Stimulated activated CD8-positive, alpha-beta memory T cell treated with anti-CD3 and anti-CD28 coated beads, Interleukin-4, amount 100 ng/mL, for 48 hours (primary cell): ENCODE measurements around the gene MEGF8.

ENCODE experiments used
- DNase-seq: peaks from one replicate; pipeline ENCODE4 v3.0.0-alpha.2; 2020

MEGF8 gene

GRCh38 chr19:42357290-42357689 is 31.9 kb downstream of the MEGF8 start:
- DNase-seq = no peak

GRCh38 chr19:42360787-42361544 is 35.5 kb downstream of the MEGF8 start:
- no peak for DNase-seq

GRCh38 chr19:42361545-42361910 is 36.1 kb downstream of the MEGF8 start:
- no peak for DNase-seq

GRCh38 chr19:42362342-42362741 is 36.9 kb downstream of the MEGF8 start:
- DNase-seq = no peak

GRCh38 chr19:42362891-42363440 is 37.5 kb downstream of the MEGF8 start:
- no peak for DNase-seq

GRCh38 chr19:42363614-42364346 is 38.3 kb downstream of the MEGF8 start:
- DNase-seq = no peak

- no peak for DNase-seq
Measured at GRCh38 chr19:42366673-42367072, 41.2 kb downstream of the MEGF8 start.

- DNase-seq = no peak
Measured at GRCh38 chr19:42367929-42368328, 42.5 kb downstream of the MEGF8 start.

- no peak for DNase-seq
Measured at GRCh38 chr19:42368360-42368759, 42.9 kb downstream of the MEGF8 start.

GRCh38 chr19:42368765-42369164 is 43.3 kb downstream of the MEGF8 start:
- DNase-seq = no peak

- DNase-seq = no peak
Measured at GRCh38 chr19:42369433-42370067, 44.1 kb downstream of the MEGF8 start.

GRCh38 chr19:42370068-42370520 is 44.7 kb downstream of the MEGF8 start:
- DNase-seq = no peak

GRCh38 chr19:42370626-42371175 is 45.3 kb downstream of the MEGF8 start:
- DNase-seq = no peak

GRCh38 chr19:42374826-42375376 is 49.5 kb downstream of the MEGF8 start:
- DNase-seq = no peak

- no peak for DNase-seq
Measured at GRCh38 chr19:42375415-42376176, 50.2 kb downstream of the MEGF8 start.

- DNase-seq = no peak
Measured at GRCh38 chr19:42376177-42376555, 50.7 kb downstream of the MEGF8 start.

- DNase-seq = no peak
Measured at GRCh38 chr19:42378225-42379215, 53.1 kb downstream of the MEGF8 start.

GRCh38 chr19:42380155-42380554 is 54.7 kb downstream of the MEGF8 start:
- DNase-seq = no peak

- DNase-seq = peak; percentile 80
Measured at GRCh38 chr19:42386974-42387707, 61.7 kb downstream of the MEGF8 start.

GRCh38 chr19:42388851-42389489 is 63.5 kb downstream of the MEGF8 start:
- DNase-seq = no peak
